Fibroblast of skin of left quadriceps (primary cell): Measurements from ENCODE around the gene SLC35G2.
"Not testable (repeated sequence)": the region's sequence is repeated elsewhere in the genome, so short reads cannot be mapped to it uniquely, and the experiment has no call there.

ENCODE experiments used
- DNase-seq, 2 experiments: peaks; one replicate each; pipeline ENCODE4 v3.0.0-alpha.2; 2013; ENCODE audit warnings: low read depth in 2 of 2

Gene SLC35G2

GRCh38 chr3:136885357-136886213, 66.7 kb downstream of the SLC35G2 start:
- no peak for DNase-seq

GRCh38 chr3:136889947-136890346, 71.0 kb downstream of the SLC35G2 start:
- DNase-seq, result no peak

- DNase-seq, result no peak
Observed at GRCh38 chr3:136891934-136892855, 73.3 kb downstream of the SLC35G2 start.

- peak; percentile 27 to 30 for DNase-seq
Observed at GRCh38 chr3:136893848-136894443, 75.0 kb downstream of the SLC35G2 start.

- DNase-seq, result not testable (repeated sequence)
Observed at GRCh38 chr3:136897171-136897570, 78.2 kb downstream of the SLC35G2 start.

- DNase-seq, result no peak
Observed at GRCh38 chr3:136898549-136898948, 79.6 kb downstream of the SLC35G2 start.

- no peak for DNase-seq
Observed at GRCh38 chr3:136898954-136899353, 80.0 kb downstream of the SLC35G2 start.

- DNase-seq, result no peak
Observed at GRCh38 chr3:136899622-136900158, 80.8 kb downstream of the SLC35G2 start.

GRCh38 chr3:136900694-136901093, 81.8 kb downstream of the SLC35G2 start:
- not testable (repeated sequence) for DNase-seq

GRCh38 chr3:136901391-136901790, 82.5 kb downstream of the SLC35G2 start:
- no peak for DNase-seq

- DNase-seq, result not testable (repeated sequence)
Observed at GRCh38 chr3:136902530-136902929, 83.6 kb downstream of the SLC35G2 start.

GRCh38 chr3:136903899-136904298, 85.0 kb downstream of the SLC35G2 start:
- no peak for DNase-seq

GRCh38 chr3:136904746-136905145, 85.8 kb downstream of the SLC35G2 start:
- DNase-seq, result no peak
